Erythroblast (primary cell): ENCODE results near the gene MACROD2.

Experiments used
- GATA1 ChIP-seq: IDR thresholded peaks from 2 replicates; pipeline ENCODE4 v1.6.1; 2011; ENCODE audit warnings: low read depth, mild to moderate bottlenecking, control low read depth, low read length, moderate library complexity
- POLR2A ChIP-seq: IDR thresholded peaks from 2 replicates; pipeline ENCODE4 v1.6.1; 2011; ENCODE audit warnings: mild to moderate bottlenecking, low read length

DNA sequence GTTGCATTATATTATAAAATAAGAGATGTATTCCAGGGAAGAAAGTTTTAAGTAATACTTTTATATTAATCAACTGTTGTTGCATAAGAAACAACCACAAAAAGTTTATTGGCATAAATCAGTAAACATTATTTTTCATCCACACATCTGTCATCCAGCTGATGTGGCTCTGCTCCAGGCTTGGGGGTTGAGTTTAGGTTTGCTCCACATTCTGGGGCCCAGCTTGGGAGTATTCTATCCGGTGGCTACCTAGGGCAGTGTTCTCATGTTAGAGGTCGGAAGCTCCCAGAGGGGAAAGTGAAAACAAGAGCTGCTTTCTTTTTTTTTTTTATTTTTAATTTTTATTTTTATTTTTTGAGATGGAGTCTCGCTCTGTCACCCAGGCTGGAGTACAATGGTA, 1070.5 kb downstream of the MACROD2 start:
- TF ChIP-seq POLR2A (no peak), GATA1 (no peak)
